Fibroblast of mammary gland (primary cell): ENCODE measurements around the gene BACH1.
"Not testable (repeated sequence)": the region's sequence is repeated elsewhere in the genome, so short reads cannot be mapped to it uniquely, and the experiment has no call there.

Source experiments
- DNase-seq: peaks from one replicate; pipeline ENCODE4 v3.0.0-alpha.2; 2010; ENCODE audit warnings: low read depth
- H3K4me3 ChIP-seq: 2 replicates; pipeline ENCODE4 v1.5.1; 2011; ENCODE audit warnings: low read depth, mild to moderate bottlenecking, low read length, moderate library complexity; ENCODE audit not compliant: control insufficient read depth
- CTCF ChIP-seq: conservative IDR thresholded peaks from 2 replicates; pipeline ENCODE4 v1.5.1; 2011; ENCODE audit warnings: low read depth, low read length, inconsistent platforms; ENCODE audit not compliant: control insufficient read depth, insufficient read depth

The BACH1 gene

GRCh38 chr21:29271927-29272333 lies 26.8 kb upstream of the BACH1 start:
- DNase-seq: no peak
- H3K4me3 ChIP-seq: no peak overlapping the region
- TF ChIP-seq CTCF: no peak

GRCh38 chr21:29277442-29277841 lies 21.3 kb upstream of the BACH1 start:
- no peak for TF ChIP-seq CTCF
- no peak for DNase-seq
- H3K4me3 ChIP-seq: no peak overlapping the region

- no peak for TF ChIP-seq CTCF
- H3K4me3 ChIP-seq: no peak overlapping the region
Measured at GRCh38 chr21:29279558-29279957, 19.2 kb upstream of the BACH1 start.

GRCh38 chr21:29281801-29282200 lies 16.9 kb upstream of the BACH1 start:
- H3K4me3 ChIP-seq, DNase-seq: not testable (repeated sequence)

More at GRCh38 chr21:29279558-29279957, 19.2 kb upstream of the BACH1 start:
- no peak for DNase-seq

- peak; percentile 44 for DNase-seq
- TF ChIP-seq CTCF: no peak
- no peak overlapping the region for H3K4me3 ChIP-seq
Measured at GRCh38 chr21:29287383-29287782, 11.3 kb upstream of the BACH1 start.

- DNase-seq: no peak
- H3K4me3 ChIP-seq: no peak overlapping the region
- TF ChIP-seq CTCF: no peak
Measured at GRCh38 chr21:29288239-29288638, 10.5 kb upstream of the BACH1 start.

GRCh38 chr21:29289317-29289716 lies 9.4 kb upstream of the BACH1 start:
- TF ChIP-seq CTCF: no peak
- H3K4me3 ChIP-seq: no peak overlapping the region
- DNase-seq: no peak

GRCh38 chr21:29290240-29290639 lies 8.5 kb upstream of the BACH1 start:
- no peak overlapping the region for H3K4me3 ChIP-seq
- no peak for DNase-seq
- TF ChIP-seq CTCF: no peak
